Measurements from ENCODE around the gene RXRA.

RXRA gene

GRCh38 chr9:134444038-134444315 is 117.7 kb downstream of the RXRA start:
- Histone ChIP-seq H3K27me3 (ENCODE audit: insufficient read depth, low read depth, severe bottlenecking) (no peaks in the 10 kb centered on the region), H3K36me3 (no peaks in the 10 kb centered on the region), H3K9me3 (ENCODE audit: severe bottlenecking) (peaks cover 7% of the 10 kb centered on the region), H3K27ac (no peak overlapping the region), H3K4me3 (ENCODE audit: low read depth, low read length) (no peak overlapping the region)
- no peak for DNase-seq
- no peak for TF ChIP-seq CTCF (IDR thresholded peaks at IDR 0.05; ENCODE audit: low read depth, low read length)

GRCh38 chr9:134445000-134445399 is 118.7 kb downstream of the RXRA start:
- Histone ChIP-seq H3K4me3 (ENCODE audit: low read depth, low read length) (no peak overlapping the region), H3K36me3 (no peaks in the 10 kb centered on the region), H3K27ac (no peak overlapping the region), H3K27me3 (ENCODE audit: insufficient read depth, low read depth, severe bottlenecking) (no peaks in the 10 kb centered on the region), H3K9me3 (ENCODE audit: severe bottlenecking) (peaks cover 11% of the 10 kb centered on the region)
- DNase-seq: no peak
- no peak for TF ChIP-seq CTCF (IDR thresholded peaks at IDR 0.05; ENCODE audit: low read depth, low read length)

- peak; percentile 95 for TF ChIP-seq CTCF (IDR thresholded peaks at IDR 0.05; ENCODE audit: low read depth, low read length)
- Histone ChIP-seq H3K27me3 (ENCODE audit: insufficient read depth, low read depth, severe bottlenecking) (no peaks in the 10 kb centered on the region), H3K9me3 (ENCODE audit: severe bottlenecking) (peaks cover 11% of the 10 kb centered on the region), H3K4me3 (ENCODE audit: low read depth, low read length) (no peak overlapping the region), H3K36me3 (no peaks in the 10 kb centered on the region), H3K27ac (peak overlapping the region; percentile 50)
- peak; percentile 96 for DNase-seq
Measured at GRCh38 chr9:134449180-134449916, 123.1 kb downstream of the RXRA start.

GRCh38 chr9:134451700-134452458 is 125.6 kb downstream of the RXRA start:
- no peak overlapping the region for H3K4me3 ChIP-seq (ENCODE audit: low read depth, low read length)
- DNase-seq: no peak
- H3K27me3 ChIP-seq (ENCODE audit: insufficient read depth, low read depth, severe bottlenecking): no peaks in the 10 kb centered on the region
- peaks cover 11% of the 10 kb centered on the region for H3K9me3 ChIP-seq (ENCODE audit: severe bottlenecking)
- TF ChIP-seq CTCF (IDR thresholded peaks at IDR 0.05; ENCODE audit: low read depth, low read length): no peak
- no peak overlapping the region for H3K27ac ChIP-seq
- H3K36me3 ChIP-seq: no peaks in the 10 kb centered on the region

- Histone ChIP-seq H3K27me3 (ENCODE audit: insufficient read depth, low read depth, severe bottlenecking) (no peaks in the 10 kb centered on the region), H3K4me3 (ENCODE audit: low read depth, low read length) (no peak overlapping the region), H3K9me3 (ENCODE audit: severe bottlenecking) (peaks cover 11% of the 10 kb centered on the region), H3K27ac (no peak overlapping the region), H3K36me3 (no peaks in the 10 kb centered on the region)
- no peak for DNase-seq
- no peak for TF ChIP-seq CTCF (IDR thresholded peaks at IDR 0.05; ENCODE audit: low read depth, low read length)
Measured at GRCh38 chr9:134452728-134453127, 126.5 kb downstream of the RXRA start.

Measured in WERI-Rb-1 (cell line).